Epithelial cell of prostate (primary cell): ENCODE results near the gene TGFBR3L.

Experiments
- DNase-seq: peaks from one replicate; pipeline ENCODE4 v3.0.0-alpha.2; 2011; ENCODE audit warnings: low read depth, low spot score
- H3K27ac ChIP-seq: fragments of 450-650 bp; 2 replicates; pipeline ENCODE4 v1.5.1; 2017; ENCODE audit warnings: mild to moderate bottlenecking

The TGFBR3L gene

GRCh38 chr19:7914598-7915045, at the start of gene TGFBR3L:
TSS of gene TGFBR3L (plus strand) at chr19:7914830.
- no peak for DNase-seq
- H3K27ac ChIP-seq, result no peak within 1 kb of the TSS

GRCh38 chr19:7865262-7865911, 49.2 kb upstream of the TGFBR3L start:
- no peak overlapping the region for H3K27ac ChIP-seq
- no peak for DNase-seq

GRCh38 chr19:7866399-7867091, 48.1 kb upstream of the TGFBR3L start:
- DNase-seq, result no peak

GRCh38 chr19:7867092-7867844, 47.4 kb upstream of the TGFBR3L start:
- no peak overlapping the region for H3K27ac ChIP-seq
- DNase-seq, result no peak

More at GRCh38 chr19:7866399-7867091, 48.1 kb upstream of the TGFBR3L start:
- H3K27ac ChIP-seq, result no peak overlapping the region

GRCh38 chr19:7868326-7868670, 46.3 kb upstream of the TGFBR3L start:
- DNase-seq, result no peak
- H3K27ac ChIP-seq, result no peak overlapping the region

GRCh38 chr19:7868671-7869452, 45.8 kb upstream of the TGFBR3L start:
- no peak for DNase-seq

GRCh38 chr19:7869453-7869909, 45.1 kb upstream of the TGFBR3L start:
- DNase-seq, result no peak
- H3K27ac ChIP-seq, result peak overlapping the region; percentile 23

More at GRCh38 chr19:7868671-7869452, 45.8 kb upstream of the TGFBR3L start:
- peak overlapping the region; percentile 23 for H3K27ac ChIP-seq

- H3K27ac ChIP-seq, result peak overlapping the region; percentile 23
- no peak for DNase-seq
Measured at GRCh38 chr19:7869910-7870511, 44.6 kb upstream of the TGFBR3L start.

- peak overlapping the region; percentile 66 for H3K27ac ChIP-seq
- no peak for DNase-seq
Measured at GRCh38 chr19:7870571-7871436, 43.8 kb upstream of the TGFBR3L start.

- DNase-seq, result no peak
- peak overlapping the region; percentile 66 for H3K27ac ChIP-seq
Measured at GRCh38 chr19:7871437-7872305, 43.0 kb upstream of the TGFBR3L start.

GRCh38 chr19:7872306-7873204, 42.1 kb upstream of the TGFBR3L start:
- no peak for DNase-seq
- H3K27ac ChIP-seq, result no peak overlapping the region

- no peak for DNase-seq
Measured at GRCh38 chr19:7873304-7874075, 41.1 kb upstream of the TGFBR3L start.

GRCh38 chr19:7874076-7874896, 40.3 kb upstream of the TGFBR3L start, which contains the start of gene PRR36:
TSS of gene PRR36 (minus strand) at chr19:7874390. CDS start at chr19:7873689, 701 bp downstream.
- DNase-seq, result no peak
- no peak within 1 kb of the TSS for H3K27ac ChIP-seq

More at GRCh38 chr19:7873304-7874075, 41.1 kb upstream of the TGFBR3L start:
- H3K27ac ChIP-seq, result no peak overlapping the region

- DNase-seq, result no peak
- H3K27ac ChIP-seq, result no peak overlapping the region
Measured at GRCh38 chr19:7874897-7875273, 39.7 kb upstream of the TGFBR3L start.

- no peak overlapping the region for H3K27ac ChIP-seq
- DNase-seq, result no peak
Measured at GRCh38 chr19:7877249-7877836, 37.3 kb upstream of the TGFBR3L start.
